Lower lobe of right lung (tissue), 2 donors: ENCODE results near the gene LMTK3. TPM values are rescaled to one million over a fixed set of nuclear protein-coding genes. Genes with fewer than 3 reads are reported as not detected.
A peak's percentile ranks its signal among the peaks of the same experiment; 100 is the strongest.
"Not testable (repeated sequence)": the region's sequence is repeated elsewhere in the genome, so short reads cannot be mapped to it uniquely, and the experiment has no call there.

Experiments
- ATAC-seq, 2 donors: fragments of 200-7000 bp; cut with Tn5 transposase; one replicate each; pipeline ENCODE4 v1.9.1; 2020 to 2022; ENCODE audit warnings: mild to moderate bottlenecking in 2 of 2, moderate library complexity in 2 of 2
- DNase-seq: peaks from one replicate; pipeline ENCODE4 v3.0.0-alpha.2; 2020
- H3K27ac ChIP-seq: fragments of 200-600 bp; one replicate; pipeline ENCODE4 v1.8.0; 2022
- H3K27me3 ChIP-seq: fragments of 200-600 bp; one replicate; pipeline ENCODE4 v1.8.0; 2022; ENCODE audit warnings: low read depth
- H3K36me3 ChIP-seq: fragments of 200-600 bp; one replicate; pipeline ENCODE4 v1.8.0; 2022; ENCODE audit warnings: mild to moderate bottlenecking
- H3K4me1 ChIP-seq: fragments of 200-600 bp; one replicate; pipeline ENCODE4 v1.8.0; 2022
- H3K4me3 ChIP-seq: fragments of 200-600 bp; one replicate; pipeline ENCODE4 v1.8.0; 2022; ENCODE audit warnings: mild to moderate bottlenecking
- H3K9me3 ChIP-seq: fragments of 200-600 bp; one replicate; pipeline ENCODE4 v1.8.0; 2022
- intact Hi-C: fragments of 100-400 bp; cut with DNase I; formaldehyde crosslinking; loops from one replicate; pipeline ENCODE4 v1.11.0; 2022
- total RNA-seq: library from RNA; stranded (reverse); fragmentation: NEBNext Ultra II Directional; extraction: Animal tissue kit (Norgen Biotek cat#: 25700); gene quantifications from one replicate; pipeline ENCODE4 v1.2.1, GENCODE V29; 2021
- TF ChIP-seq, protein P1 (sequence below): fragments of 200-600 bp; IDR thresholded peaks from one replicate; pipeline ENCODE4 v1.8.0; 2022; ENCODE audit warnings: antibody characterized with exemption, mild to moderate bottlenecking
- donor health status: DM: no; HTN: yes; CAD: no; lungs with severe emphysema.

Gene LMTK3
- total RNA-seq, 1 donor from 2014 or later, result 7.1 TPM

DNA sequence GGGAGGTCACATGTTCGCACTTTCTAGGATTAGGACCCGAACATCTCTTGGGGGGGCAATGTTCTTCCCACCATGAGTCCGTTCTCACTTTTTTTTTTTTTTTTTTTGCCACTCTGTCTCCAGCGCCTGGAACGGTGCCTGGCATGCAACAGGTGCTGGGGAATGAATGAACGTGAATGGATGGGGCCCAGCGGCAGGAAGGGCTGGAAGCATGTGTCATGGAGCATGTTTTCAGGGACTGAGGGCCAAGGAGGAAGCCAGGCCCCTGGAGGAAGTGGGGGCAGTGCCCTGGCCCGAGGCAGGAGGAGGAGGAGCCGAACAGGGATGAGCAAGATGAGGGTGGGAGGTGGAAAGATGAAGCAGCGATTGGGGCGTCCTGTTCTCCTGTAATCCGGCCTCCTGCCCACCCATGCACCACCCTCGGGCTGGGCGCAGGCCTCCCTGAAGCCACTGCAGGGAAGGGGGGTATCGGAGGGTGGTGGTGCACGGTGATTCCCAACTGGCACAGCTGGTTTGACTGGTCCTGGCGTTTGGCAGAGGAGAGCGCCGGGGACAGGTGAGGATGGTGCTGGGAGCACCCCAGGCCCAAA, 31.6 kb upstream of the LMTK3 start:
- Histone ChIP-seq H3K27me3 (no peaks in the 10 kb centered on the region), H3K4me3 (no peak overlapping the region), H3K4me1 (peaks cover 6% of the 10 kb centered on the region), H3K9me3 (no peaks in the 10 kb centered on the region), H3K36me3 (no peaks in the 10 kb centered on the region), H3K27ac (no peak overlapping the region)
- intact Hi-C loops, result no loop called here
- ATAC-seq, result peak; percentile 78 to 85
- DNase-seq, result peak; percentile 62
- TF ChIP-seq, protein P1, sequence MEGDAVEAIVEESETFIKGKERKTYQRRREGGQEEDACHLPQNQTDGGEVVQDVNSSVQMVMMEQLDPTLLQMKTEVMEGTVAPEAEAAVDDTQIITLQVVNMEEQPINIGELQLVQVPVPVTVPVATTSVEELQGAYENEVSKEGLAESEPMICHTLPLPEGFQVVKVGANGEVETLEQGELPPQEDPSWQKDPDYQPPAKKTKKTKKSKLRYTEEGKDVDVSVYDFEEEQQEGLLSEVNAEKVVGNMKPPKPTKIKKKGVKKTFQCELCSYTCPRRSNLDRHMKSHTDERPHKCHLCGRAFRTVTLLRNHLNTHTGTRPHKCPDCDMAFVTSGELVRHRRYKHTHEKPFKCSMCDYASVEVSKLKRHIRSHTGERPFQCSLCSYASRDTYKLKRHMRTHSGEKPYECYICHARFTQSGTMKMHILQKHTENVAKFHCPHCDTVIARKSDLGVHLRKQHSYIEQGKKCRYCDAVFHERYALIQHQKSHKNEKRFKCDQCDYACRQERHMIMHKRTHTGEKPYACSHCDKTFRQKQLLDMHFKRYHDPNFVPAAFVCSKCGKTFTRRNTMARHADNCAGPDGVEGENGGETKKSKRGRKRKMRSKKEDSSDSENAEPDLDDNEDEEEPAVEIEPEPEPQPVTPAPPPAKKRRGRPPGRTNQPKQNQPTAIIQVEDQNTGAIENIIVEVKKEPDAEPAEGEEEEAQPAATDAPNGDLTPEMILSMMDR, result no peak

DNA sequence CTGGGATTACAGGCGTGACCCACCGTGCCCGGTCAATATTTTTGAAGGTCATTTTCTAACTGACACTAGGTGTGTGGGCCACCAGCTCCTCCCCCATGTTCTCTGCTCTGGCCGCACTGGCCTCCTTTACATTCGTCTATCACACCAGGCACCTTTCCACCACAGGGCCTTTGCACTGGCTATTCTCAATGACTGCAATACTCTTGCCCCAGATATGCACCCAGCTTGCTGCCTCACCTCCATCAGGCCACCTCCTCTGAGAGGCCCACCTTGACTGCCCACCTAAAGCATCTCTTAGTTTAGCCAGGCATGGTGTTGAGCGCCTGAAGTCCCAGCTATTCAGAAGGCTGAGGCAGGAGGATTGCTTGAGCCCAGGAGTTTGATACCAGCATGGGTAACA, 30.2 kb upstream of the LMTK3 start:
- no peak overlapping the region for H3K27ac ChIP-seq
- no peaks in the 10 kb centered on the region for H3K9me3 ChIP-seq
- ATAC-seq, result no peak

DNA sequence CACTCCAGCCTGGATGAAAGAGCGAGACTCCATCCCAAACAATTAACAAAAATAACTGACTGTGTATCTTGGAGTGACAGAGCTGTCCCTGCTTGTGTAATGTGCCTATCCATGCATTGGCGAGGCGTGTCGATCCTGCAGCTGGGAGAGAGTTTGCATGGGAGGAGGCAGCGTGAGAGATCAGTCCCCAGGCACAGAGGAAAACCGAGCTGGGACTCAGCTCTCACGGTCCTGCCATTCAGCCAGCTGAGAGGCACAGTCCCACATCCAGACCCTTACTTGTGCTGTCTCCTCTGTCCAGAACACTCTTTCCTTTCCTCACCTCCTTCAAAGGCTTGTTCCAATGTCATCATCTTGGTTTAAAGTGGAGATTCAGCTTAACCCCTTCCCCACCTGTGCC, 28.5 kb upstream of the LMTK3 start:
- no peak overlapping the region for H3K27ac ChIP-seq
- ATAC-seq (no peak), DNase-seq (no peak)
- peaks cover 6% of the 10 kb centered on the region for H3K4me1 ChIP-seq
- TF ChIP-seq, protein P1, result no peak
- H3K9me3 ChIP-seq, result no peaks in the 10 kb centered on the region
- no peaks in the 10 kb centered on the region for H3K27me3 ChIP-seq
- H3K36me3 ChIP-seq, result no peaks in the 10 kb centered on the region
- intact Hi-C loops, result no loop called here
- H3K4me3 ChIP-seq, result no peak overlapping the region

More for the DNA sequence above, 30.2 kb upstream of the LMTK3 start:
- no peak overlapping the region for H3K4me3 ChIP-seq
- intact Hi-C loops, result no loop called here
- TF ChIP-seq, protein P1, result no peak
- no peak for DNase-seq
- peaks cover 6% of the 10 kb centered on the region for H3K4me1 ChIP-seq
- no peaks in the 10 kb centered on the region for H3K27me3 ChIP-seq
- no peaks in the 10 kb centered on the region for H3K36me3 ChIP-seq

DNA sequence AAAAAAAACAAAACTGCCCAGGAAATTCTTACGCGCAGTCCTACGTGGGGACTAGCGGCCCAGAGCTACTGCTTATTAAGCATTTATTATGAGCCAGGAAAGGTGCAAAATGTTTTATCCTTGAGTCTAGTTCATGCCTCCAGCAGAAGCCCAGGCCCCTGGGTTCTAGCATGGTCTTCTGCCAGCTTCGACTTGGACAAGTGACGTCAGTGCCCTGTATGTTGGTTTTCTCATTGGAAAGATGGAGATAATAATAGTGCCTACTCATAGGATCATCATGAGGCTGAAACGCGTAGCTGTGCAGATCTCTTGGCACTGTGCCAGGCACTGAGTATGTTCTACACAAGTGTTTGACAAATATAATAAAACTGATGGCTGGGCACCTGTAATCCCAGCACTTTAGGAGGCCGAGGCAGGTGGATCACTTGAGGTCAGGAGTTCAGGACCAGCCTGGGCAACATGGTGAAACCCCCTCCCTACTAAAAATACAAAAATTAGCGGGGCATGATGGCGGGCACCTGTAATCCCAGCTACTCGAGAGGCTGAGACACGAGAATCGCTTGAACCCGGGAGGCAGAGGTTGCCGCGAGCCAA, 28.0 kb upstream of the LMTK3 start:
- intact Hi-C loops, result no loop called here
- peak in 1 of 2 donors; percentile 51 for ATAC-seq
- Histone ChIP-seq H3K4me1 (peaks cover 6% of the 10 kb centered on the region), H3K36me3 (no peaks in the 10 kb centered on the region), H3K9me3 (no peaks in the 10 kb centered on the region), H3K27ac (no peak overlapping the region), H3K4me3 (no peak overlapping the region), H3K27me3 (no peaks in the 10 kb centered on the region)
- DNase-seq, result no peak
- TF ChIP-seq, protein P1, result no peak

DNA sequence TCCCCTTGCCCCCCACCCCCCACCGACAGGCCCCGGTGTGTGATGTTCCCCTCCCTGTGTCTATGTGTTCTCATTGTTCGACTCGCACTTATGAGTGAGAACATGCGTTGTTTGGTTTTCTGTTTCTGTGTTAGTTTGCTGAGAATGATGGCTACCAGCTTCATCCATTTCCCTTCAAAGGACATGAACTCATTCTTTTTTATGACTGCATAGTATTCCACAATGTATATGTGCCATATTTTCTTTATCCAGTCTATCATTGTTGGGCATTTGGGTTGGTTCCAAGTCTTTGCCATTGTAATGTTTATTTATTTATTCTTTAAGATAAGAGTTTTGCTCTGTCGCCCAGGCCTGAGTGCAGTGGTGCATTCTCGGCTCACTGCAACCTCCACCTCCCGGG, 26.4 kb upstream of the LMTK3 start:
- intact Hi-C loops, H3K4me1 ChIP-seq, ATAC-seq, DNase-seq, H3K27me3 ChIP-seq, H3K36me3 ChIP-seq, H3K27ac ChIP-seq, H3K9me3 ChIP-seq, H3K4me3 ChIP-seq: not testable (repeated sequence)

DNA sequence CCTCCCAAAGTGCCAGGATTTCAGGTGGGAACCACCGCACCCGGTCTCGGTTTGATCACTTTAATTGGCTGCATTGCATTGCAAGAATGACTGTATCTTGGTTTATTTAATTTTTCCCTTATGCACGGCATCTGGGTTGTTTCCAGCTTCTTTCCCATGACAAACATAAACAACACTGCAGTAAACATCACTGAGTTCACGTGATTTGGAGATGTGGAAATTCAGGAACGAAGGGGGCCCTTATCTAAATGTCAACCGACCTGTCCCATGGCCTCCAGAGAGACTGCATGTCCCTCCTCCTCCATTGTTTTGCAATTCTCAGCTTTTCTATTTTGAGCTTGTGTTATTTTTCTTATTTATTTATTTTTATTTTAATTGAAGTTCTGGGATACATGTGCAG, 25.9 kb upstream of the LMTK3 start:
- Histone ChIP-seq H3K4me1 (no peaks in the 10 kb centered on the region), H3K9me3 (no peaks in the 10 kb centered on the region), H3K36me3 (no peaks in the 10 kb centered on the region), H3K4me3 (no peak overlapping the region), H3K27me3 (no peaks in the 10 kb centered on the region), H3K27ac (no peak overlapping the region)
- intact Hi-C loops, result no loop called here
- TF ChIP-seq, protein P1, result no peak
- ATAC-seq, result no peak
- DNase-seq, result no peak
